GM23248 (cell line): ENCODE data around the gene ABCB7. TPM values are rescaled to one million over a fixed set of nuclear protein-coding genes. Genes with fewer than 3 reads are reported as not detected.

Experiments
- DNase-seq: peaks from one replicate; pipeline ENCODE4 v3.0.0-alpha.2; 2015
- H2AFZ ChIP-seq: fragments of 200-600 bp; sonication (generic); 2 replicates; pipeline ENCODE4 v1.6.1; 2016; ENCODE audit warnings: antibody characterized with exemption
- H3F3A ChIP-seq: fragments of 200-600 bp; sonication (generic); 2 replicates; pipeline ENCODE4 v1.6.1; 2016; ENCODE audit warnings: mild to moderate bottlenecking, antibody characterized with exemption, mixed run types; ENCODE audit not compliant: insufficient read depth
- H3K27ac ChIP-seq: fragments of 200-600 bp; sonication (generic); 2 replicates; pipeline ENCODE4 v1.5.1; 2016; ENCODE audit warnings: mild to moderate bottlenecking
- H3K27me3 ChIP-seq: fragments of 200-600 bp; sonication (generic); replicated peaks from 2 replicates; pipeline ENCODE4 v1.6.1; 2016; ENCODE audit warnings: mild to moderate bottlenecking; ENCODE audit not compliant: insufficient read depth
- H3K36me3 ChIP-seq: fragments of 200-600 bp; sonication (generic); 2 replicates; pipeline ENCODE4 v1.6.1; 2016; ENCODE audit warnings: low read depth, mild to moderate bottlenecking
- H3K4me1 ChIP-seq: fragments of 200-600 bp; sonication (generic); 2 replicates; pipeline ENCODE4 v1.6.1; 2016; ENCODE audit warnings: mild to moderate bottlenecking; ENCODE audit not compliant: insufficient read depth
- H3K4me2 ChIP-seq: fragments of 200-600 bp; sonication (generic); one replicate; pipeline ENCODE4 v1.6.1; 2016; ENCODE audit warnings: mild to moderate bottlenecking; ENCODE audit not compliant: unreplicated experiment
- H3K4me3 ChIP-seq: fragments of 200-600 bp; sonication (generic); 2 replicates; pipeline ENCODE4 v1.5.1; 2016; ENCODE audit warnings: mild to moderate bottlenecking
- H3K79me2 ChIP-seq: fragments of 200-600 bp; sonication (generic); 2 replicates; pipeline ENCODE4 v1.6.1; 2016; ENCODE audit warnings: mild to moderate bottlenecking; ENCODE audit not compliant: insufficient read depth
- H3K9ac ChIP-seq: fragments of 200-600 bp; sonication (generic); 2 replicates; pipeline ENCODE4 v1.6.1; 2016; ENCODE audit warnings: mild to moderate bottlenecking
- H3K9me2 ChIP-seq: fragments of 200-600 bp; sonication (generic); 2 replicates; pipeline ENCODE4 v1.6.1; 2016; ENCODE audit warnings: mixed run types, mild to moderate bottlenecking, moderate library complexity; ENCODE audit not compliant: insufficient read depth
- H3K9me3 ChIP-seq: fragments of 200-600 bp; sonication (generic); one replicate; pipeline ENCODE4 v1.6.1; 2017; ENCODE audit warnings: low read depth
- H4K20me1 ChIP-seq: fragments of 200-600 bp; sonication (generic); 2 replicates; pipeline ENCODE4 v1.6.0; 2016; ENCODE audit not compliant: insufficient read depth
- EZH2 ChIP-seq: fragments of 200-600 bp; sonication (generic); IDR thresholded peaks from 2 replicates; pipeline ENCODE4 v1.6.1; 2018; ENCODE audit warnings: antibody characterized with exemption, mild to moderate bottlenecking; ENCODE audit not compliant: insufficient read depth, poor library complexity, severe bottlenecking
- EZH2phosphoT487 ChIP-seq: fragments of 200-600 bp; sonication (generic); IDR thresholded peaks from 2 replicates; pipeline ENCODE4 v1.6.1; 2018; ENCODE audit warnings: antibody characterized with exemption, moderate library complexity, mild to moderate bottlenecking, low read depth; ENCODE audit not compliant: insufficient read depth
- WGBS, 2 experiments: methylation state at CpG; one replicate each; pipeline ENCODE4 v1.1.6; 2015 to 2017; ENCODE audit warnings: low lambda C conversion rate in 2 of 2, low coverage in 1 of 2; ENCODE audit errors: missing lambda C conversion rate in 2 of 2; 5-methylcytosine and 5-hydroxymethylcytosine counted together
- in situ Hi-C: fragments of 300-500 bp; cut with MboI; formaldehyde crosslinking; loops from 2 replicates; pipeline ENCODE4 v1.15.0; 2020
- polyA plus RNA-seq: library from polyadenylated mRNA; unstranded; fragments of >200 nt; fragmentation: Nextera tagmentation; extraction: Ambion mirVana; gene quantifications from 2 replicates; pipeline ENCODE4 v1.2.1, GENCODE V29; 2016
- total RNA-seq: library from RNA; depleted of rRNA; stranded (reverse); fragments of >200 nt; shearing (Covaris generic); gene quantifications from 2 replicates; pipeline ENCODE4 v1.2.3, GENCODE V29; 2014

Gene ABCB7
- total and polyA plus RNA-seq, 2 experiments from 2014 or later = 5.0 to 12.2 TPM

GRCh38 chrX:75084757-75085156, 71.3 kb downstream of the ABCB7 start:
- H3K4me2 ChIP-seq = no peak overlapping the region
- no peak overlapping the region for H2AFZ ChIP-seq
- H3F3A ChIP-seq = no peaks in the 10 kb centered on the region
- H3K79me2 ChIP-seq = no peaks in the 10 kb centered on the region
- no peaks in the 10 kb centered on the region for H3K9me2 ChIP-seq
- no peaks in the 10 kb centered on the region for H3K4me1 ChIP-seq
- TF ChIP-seq EZH2 = no peak
- TF ChIP-seq EZH2phosphoT487 = no peak
- H3K4me3 ChIP-seq = no peak overlapping the region
- H3K36me3 ChIP-seq = no peaks in the 10 kb centered on the region
- H3K9ac ChIP-seq = no peak overlapping the region
- in situ Hi-C loops = no loop called here
- no peaks in the 10 kb centered on the region for H3K9me3 ChIP-seq
- no peak for DNase-seq
- H3K27me3 ChIP-seq = no peaks in the 10 kb centered on the region
- no peaks in the 10 kb centered on the region for H4K20me1 ChIP-seq
- H3K27ac ChIP-seq = no peak overlapping the region

GRCh38 chrX:75076429-75076828, 79.7 kb downstream of the ABCB7 start:
- Histone ChIP-seq H3K9me3 (no peaks in the 10 kb centered on the region), H3K4me2 (no peak overlapping the region), H3K4me3 (no peak overlapping the region), H3F3A (no peaks in the 10 kb centered on the region), H3K27ac (no peak overlapping the region), H2AFZ (no peak overlapping the region), H3K9me2 (no peaks in the 10 kb centered on the region), H3K36me3 (no peaks in the 10 kb centered on the region), H4K20me1 (no peaks in the 10 kb centered on the region), H3K9ac (no peak overlapping the region), H3K4me1 (no peaks in the 10 kb centered on the region), H3K27me3 (no peaks in the 10 kb centered on the region), H3K79me2 (no peaks in the 10 kb centered on the region)
- no peak for TF ChIP-seq EZH2
- DNase-seq = no peak
- in situ Hi-C loops = no loop called here
- WGBS, 2 experiments = 100% methylated on average over 1 of the region's 1 CpG

GRCh38 chrX:75074475-75074874, 81.6 kb downstream of the ABCB7 start:
- no peaks in the 10 kb centered on the region for H3K36me3 ChIP-seq
- no peak overlapping the region for H2AFZ ChIP-seq
- in situ Hi-C loops = no loop called here
- no peak for DNase-seq
- H3K9me2 ChIP-seq = no peaks in the 10 kb centered on the region
- H4K20me1 ChIP-seq = no peaks in the 10 kb centered on the region
- no peak overlapping the region for H3K4me2 ChIP-seq
- no peak overlapping the region for H3K9ac ChIP-seq
- TF ChIP-seq EZH2 (no peak), EZH2phosphoT487 (no peak)
- 100% methylated on average over 1 of the region's 1 CpG for WGBS, 2 experiments
- no peaks in the 10 kb centered on the region for H3K79me2 ChIP-seq
- no peaks in the 10 kb centered on the region for H3K4me1 ChIP-seq
- no peaks in the 10 kb centered on the region for H3K27me3 ChIP-seq
- no peaks in the 10 kb centered on the region for H3K9me3 ChIP-seq
- H3K4me3 ChIP-seq = no peak overlapping the region
- no peak overlapping the region for H3K27ac ChIP-seq
- no peaks in the 10 kb centered on the region for H3F3A ChIP-seq

GRCh38 chrX:75071334-75071733, 84.7 kb downstream of the ABCB7 start:
- H3K27ac ChIP-seq = no peak overlapping the region
- H3K36me3 ChIP-seq = no peaks in the 10 kb centered on the region
- no peaks in the 10 kb centered on the region for H4K20me1 ChIP-seq
- H3F3A ChIP-seq = no peaks in the 10 kb centered on the region
- in situ Hi-C loops = no loop called here
- H3K4me1 ChIP-seq = no peaks in the 10 kb centered on the region
- no peak overlapping the region for H3K4me3 ChIP-seq
- no peak for TF ChIP-seq EZH2phosphoT487
- TF ChIP-seq EZH2 = no peak
- H3K4me2 ChIP-seq = no peak overlapping the region
- H3K9me3 ChIP-seq = no peaks in the 10 kb centered on the region
- 95 to 98% methylated on average over 3 of the region's 3 CpGs for WGBS, 2 experiments
- DNase-seq = no peak
- no peaks in the 10 kb centered on the region for H3K9me2 ChIP-seq
- H2AFZ ChIP-seq = no peak overlapping the region
- no peaks in the 10 kb centered on the region for H3K79me2 ChIP-seq
- H3K27me3 ChIP-seq = no peaks in the 10 kb centered on the region
- no peak overlapping the region for H3K9ac ChIP-seq

GRCh38 chrX:75067931-75068330, 88.2 kb downstream of the ABCB7 start:
- Histone ChIP-seq H4K20me1 (no peaks in the 10 kb centered on the region), H3K4me3 (no peak overlapping the region), H3K36me3 (no peaks in the 10 kb centered on the region), H3K4me1 (no peaks in the 10 kb centered on the region), H3K9ac (no peak overlapping the region), H3K9me3 (no peaks in the 10 kb centered on the region), H3K9me2 (no peaks in the 10 kb centered on the region), H3K27ac (no peak overlapping the region), H3K27me3 (no peaks in the 10 kb centered on the region), H3K79me2 (no peaks in the 10 kb centered on the region), H3K4me2 (no peak overlapping the region), H3F3A (no peaks in the 10 kb centered on the region), H2AFZ (no peak overlapping the region)
- peak; percentile 6 for DNase-seq
- TF ChIP-seq EZH2phosphoT487 = no peak
- no peak for TF ChIP-seq EZH2
- WGBS, 2 experiments = 85 to 100% methylated on average over 2 of the region's 2 CpGs
- in situ Hi-C loops = no loop called here
